Nephron (organoid): Measurements from ENCODE around the gene ACTN3.

ENCODE experiments used
- H3K27ac Mint-ChIP-seq, 3 experiments: 2 replicates each; pipeline ENCODE4 v1.8.0; 2020; ENCODE audit warnings: mixed read lengths in 3 of 3, mild to moderate bottlenecking in 2 of 3, moderate library complexity in 1 of 3
- H3K27me3 Mint-ChIP-seq: 2 replicates; pipeline ENCODE4 v1.8.0; 2021; ENCODE audit warnings: low read depth, mild to moderate bottlenecking, moderate library complexity, mixed read lengths
- H3K36me3 Mint-ChIP-seq: 2 replicates; pipeline ENCODE4 v1.8.0; 2020; ENCODE audit warnings: low read depth, mixed read lengths
- H3K4me1 Mint-ChIP-seq: 2 replicates; pipeline ENCODE4 v1.8.0; 2020; ENCODE audit warnings: mixed read lengths
- H3K4me3 Mint-ChIP-seq, 3 experiments: 2 replicates each; pipeline ENCODE4 v1.8.0; 2020; ENCODE audit warnings: mild to moderate bottlenecking in 3 of 3, mixed read lengths in 3 of 3, moderate library complexity in 2 of 3
- H3K9me3 Mint-ChIP-seq: 2 replicates; pipeline ENCODE4 v1.8.0; 2020; ENCODE audit warnings: mixed read lengths
- CTCF ChIP-seq, 3 experiments: fragments of 200-600 bp; sonication (generic); IDR thresholded peaks; one replicate each; pipeline ENCODE4 v1.5.0; 2021; ENCODE audit warnings: antibody characterized with exemption in 3 of 3; ENCODE audit not compliant: unreplicated experiment in 3 of 3

The ACTN3 gene

GRCh38 chr11:66607126-66607834 lies 60.6 kb downstream of the ACTN3 start:
- Mint-ChIP-seq H3K36me3 (peaks cover 20% of the 10 kb centered on the region), H3K27me3 (no peaks in the 10 kb centered on the region), H3K27ac (peak overlapping the region; percentile 13 to 83 (median 78)), H3K4me3 (no peak overlapping the region), H3K4me1 (peaks cover 7% of the 10 kb centered on the region), H3K9me3 (no peaks in the 10 kb centered on the region)
- no peak for TF ChIP-seq CTCF (IDR thresholded peaks at IDR 0.05; ENCODE audit: unreplicated experiment in 3 of 3)

GRCh38 chr11:66609721-66610617 lies 63.3 kb downstream of the ACTN3 start:
- H3K36me3 Mint-ChIP-seq, result peaks cover 9% of the 10 kb centered on the region
- H3K4me1 Mint-ChIP-seq, result peaks cover 6% of the 10 kb centered on the region
- H3K27ac Mint-ChIP-seq, result peak overlapping the region in 1 of 3 experiments; percentile 6
- TF ChIP-seq CTCF (IDR thresholded peaks at IDR 0.05; ENCODE audit: unreplicated experiment in 3 of 3), result no peak
- H3K27me3 Mint-ChIP-seq, result no peaks in the 10 kb centered on the region
- H3K9me3 Mint-ChIP-seq, result no peaks in the 10 kb centered on the region
- H3K4me3 Mint-ChIP-seq, result no peak overlapping the region

- Mint-ChIP-seq H3K36me3 (no peaks in the 10 kb centered on the region), H3K4me1 (peaks cover 15% of the 10 kb centered on the region), H3K27me3 (no peaks in the 10 kb centered on the region), H3K27ac (peak overlapping the region in 1 of 3 experiments; percentile 35), H3K9me3 (no peaks in the 10 kb centered on the region), H3K4me3 (no peak overlapping the region)
- TF ChIP-seq CTCF (IDR thresholded peaks at IDR 0.05; ENCODE audit: unreplicated experiment in 3 of 3), result no peak
These were observed 65.8 kb downstream of the ACTN3 start for GRCh38 chr11:66612458-66612857.
